NCI-H1105 (cell line): Measurements from ENCODE around the gene TTC33.

Source experiments
- DNase-seq: peaks from one replicate; lab custom pipeline; 2025; lab: John Stamatoyannopoulos, UW

The TTC33 gene

DNA sequence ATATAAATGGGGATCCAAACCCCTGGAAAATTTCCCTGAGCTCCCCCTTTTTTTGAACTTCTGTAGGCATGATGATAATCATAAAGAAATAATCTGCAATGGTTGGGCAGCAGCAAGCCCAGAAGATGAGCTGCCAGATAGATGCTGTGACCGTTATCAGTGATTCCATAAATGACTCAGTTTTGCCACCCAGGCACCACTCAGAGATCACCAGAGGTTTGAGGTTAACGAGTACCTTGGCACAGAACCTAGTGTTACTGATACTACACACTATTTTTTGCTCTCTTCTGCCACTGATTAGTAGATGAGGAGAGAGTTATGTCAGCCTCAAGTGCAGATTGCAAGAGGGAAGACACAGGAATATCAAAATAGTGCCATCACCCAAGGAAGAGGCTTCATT lies 275.4 kb downstream of the TTC33 start:
- no peak for DNase-seq

DNA sequence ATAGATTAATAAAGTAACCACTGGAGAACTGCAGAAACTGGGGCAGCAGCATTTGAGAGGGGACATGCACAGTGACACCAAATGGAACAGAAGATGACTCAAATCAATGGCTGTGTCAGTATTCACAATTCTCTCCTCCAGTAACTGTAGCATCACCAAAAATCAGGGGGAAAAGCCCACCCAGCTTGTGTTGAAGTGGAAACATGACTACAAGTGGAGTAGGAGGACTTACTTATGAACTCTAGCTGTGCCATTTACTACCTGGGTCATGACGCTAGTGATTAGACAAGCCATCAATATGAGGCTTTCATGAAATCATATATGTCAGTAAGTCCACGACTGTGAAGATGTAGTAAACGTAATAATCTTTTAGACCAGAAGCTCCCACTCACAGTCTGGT lies 275.8 kb downstream of the TTC33 start:
- DNase-seq, result no peak

DNA sequence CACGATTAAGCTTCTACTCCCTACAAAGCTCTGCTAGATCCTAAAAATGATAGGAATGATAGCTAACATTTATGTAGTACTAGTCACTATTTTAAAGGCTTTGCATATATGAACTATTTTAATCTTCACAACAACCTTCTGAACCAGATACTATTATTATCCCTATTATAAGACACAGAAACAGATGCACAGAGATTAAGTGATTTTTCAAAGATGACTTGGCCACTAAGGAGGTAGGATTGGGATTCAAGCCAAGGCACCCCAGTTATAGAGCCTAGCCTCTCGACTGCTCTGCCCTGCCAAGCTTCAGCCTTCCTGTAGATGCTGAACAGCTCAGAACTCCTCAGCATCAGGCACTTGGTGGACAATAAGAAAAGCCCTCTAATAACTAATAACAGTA lies 277.0 kb downstream of the TTC33 start:
- DNase-seq, result no peak

DNA sequence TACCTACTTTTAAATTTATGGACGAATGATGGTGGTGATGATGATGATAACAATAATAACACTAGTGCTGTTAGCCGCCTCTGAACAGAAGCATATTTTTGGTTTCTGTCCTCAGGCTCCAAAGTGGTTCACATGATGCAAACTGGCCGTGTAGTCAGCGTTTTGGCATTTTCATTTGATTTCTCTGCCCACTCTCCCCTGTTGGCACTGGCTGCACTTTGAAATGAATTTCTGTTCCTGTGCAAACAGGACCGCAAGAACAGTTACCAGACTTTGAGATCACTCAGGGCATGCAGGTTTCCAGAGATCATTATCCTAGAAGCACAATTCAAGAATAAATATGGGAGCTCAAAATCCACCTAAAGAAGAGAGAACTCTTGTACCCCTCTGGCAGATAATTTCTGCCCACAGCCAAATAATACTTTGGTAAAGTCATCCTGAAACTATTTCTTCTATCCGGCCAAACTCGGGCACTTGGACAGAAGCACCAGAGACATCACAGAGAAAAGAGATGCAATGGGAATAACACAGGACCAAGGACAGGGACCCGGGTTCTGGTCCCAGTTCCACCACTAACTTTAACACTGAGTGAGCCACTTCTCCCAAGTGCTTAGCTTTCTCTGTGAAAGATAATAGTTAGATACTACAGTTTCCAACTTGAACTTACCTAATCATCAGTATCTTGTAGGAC lies 277.8 kb downstream of the TTC33 start:
- DNase-seq, result no peak

DNA sequence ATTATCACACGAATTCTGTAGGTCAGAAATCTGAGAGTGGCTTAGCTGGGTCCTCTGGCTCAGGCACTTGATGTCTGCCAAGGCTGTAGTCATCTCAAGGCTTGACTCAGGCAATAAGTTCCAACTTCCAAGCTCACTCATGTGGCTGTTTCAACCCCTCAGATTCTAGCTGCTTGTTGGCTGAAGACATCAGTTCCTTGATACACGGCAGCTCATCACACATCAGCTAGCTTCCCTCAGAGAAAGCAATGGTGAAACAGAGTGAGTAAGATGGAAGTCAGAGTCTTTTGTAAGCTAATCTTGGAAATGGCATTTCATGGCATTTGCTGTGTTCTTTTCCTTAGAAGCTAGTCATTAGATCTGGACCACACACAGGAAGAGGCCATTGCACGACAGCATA lies 280.2 kb downstream of the TTC33 start:
- no peak for DNase-seq

DNA sequence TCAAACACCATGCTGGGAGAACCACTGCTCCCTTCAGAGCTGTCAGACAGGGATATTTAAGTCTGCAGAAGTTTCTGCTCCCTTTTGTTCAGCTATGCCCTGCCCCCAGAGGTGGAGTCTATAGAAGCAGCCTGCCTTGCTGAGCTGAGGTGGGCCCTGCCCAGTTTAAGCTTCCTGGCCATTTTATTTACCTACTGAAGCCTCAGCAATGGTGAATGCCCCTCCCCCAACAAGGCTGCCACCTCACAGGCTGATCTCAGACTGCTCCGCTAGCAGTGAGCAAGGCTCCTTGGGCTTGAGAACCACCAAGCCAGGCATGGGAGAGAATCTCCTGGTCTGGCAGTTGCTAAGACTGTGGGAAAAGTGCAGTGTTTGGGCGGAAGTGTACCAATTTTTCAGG lies 281.5 kb downstream of the TTC33 start:
- DNase-seq, result no peak

DNA sequence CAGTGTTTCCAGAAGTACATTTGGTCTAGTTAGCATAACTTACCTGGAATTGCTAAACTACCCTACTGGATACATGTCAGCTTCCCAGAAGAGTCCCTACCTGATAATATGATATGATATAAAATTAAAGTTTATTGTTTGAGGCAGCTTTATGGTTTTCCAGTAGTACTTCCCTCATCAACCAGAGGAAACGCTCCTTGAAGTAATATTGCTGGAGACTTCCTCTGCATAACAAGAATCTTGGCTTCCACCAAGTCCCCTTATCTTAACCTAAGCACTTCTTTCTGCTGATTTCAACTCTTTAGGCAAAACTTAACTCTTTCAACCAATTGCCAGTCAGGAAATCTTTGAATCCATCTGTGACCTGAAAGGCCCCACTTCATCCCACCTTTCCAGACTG lies 290.3 kb downstream of the TTC33 start:
- no peak for DNase-seq

DNA sequence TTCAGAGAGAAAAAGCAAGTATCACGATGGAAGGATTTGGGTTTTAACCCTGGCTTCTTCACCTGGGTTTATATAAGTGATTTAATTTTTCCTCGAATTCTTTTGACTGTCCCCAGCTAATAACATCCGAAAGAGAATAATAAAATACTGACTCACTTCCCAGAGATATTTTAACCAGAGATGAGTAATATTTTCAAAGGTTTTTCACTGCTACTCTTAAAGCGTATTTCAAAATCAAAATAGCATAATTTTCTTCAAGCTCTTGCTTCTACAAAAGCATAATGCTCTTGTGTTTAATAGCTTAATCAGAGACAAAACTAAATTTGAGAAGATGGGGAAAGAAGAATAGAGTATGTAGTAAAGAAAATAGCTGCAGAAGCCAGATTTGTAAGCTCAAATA lies 291.2 kb downstream of the TTC33 start:
- DNase-seq, result no peak
